GM21423 (cell line): Measurements from ENCODE around the gene JAZF1.
"Not testable (repeated sequence)": the region's sequence is repeated elsewhere in the genome, so short reads cannot be mapped to it uniquely, and the experiment has no call there.

ENCODE experiments used
- ATAC-seq: cut with Tn5 transposase; IDR thresholded peaks from one replicate; pipeline ENCODE4 v1.9.1; 2021; ENCODE audit warnings: mild to moderate bottlenecking, moderate library complexity; ENCODE audit not compliant: unreplicated experiment

Gene JAZF1

GRCh38 chr7:27922907-27923641, 257.5 kb downstream of the JAZF1 start:
- peak; percentile 66 for ATAC-seq

DNA sequence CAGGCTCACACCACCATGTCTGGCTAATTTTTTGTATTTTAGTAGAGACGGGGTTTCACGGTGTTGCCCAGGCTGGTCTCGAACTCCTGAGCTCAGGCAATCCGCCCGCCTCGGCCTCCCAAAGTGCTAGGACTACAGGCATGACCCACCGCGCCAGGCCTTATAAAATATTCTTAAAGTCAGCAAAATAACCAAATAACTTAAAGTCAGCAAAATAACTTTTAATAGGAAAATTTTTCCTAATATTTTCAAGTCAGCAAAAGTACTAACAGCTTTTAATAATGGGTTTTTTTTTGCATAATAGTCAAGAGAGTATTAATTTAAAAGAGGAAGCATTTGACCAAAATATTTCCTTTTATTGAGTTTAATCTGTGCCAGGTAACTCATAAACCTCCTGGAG, 258.2 kb downstream of the JAZF1 start:
- ATAC-seq: not testable (repeated sequence)

GRCh38 chr7:27921081-27921836, 259.3 kb downstream of the JAZF1 start:
- peak; percentile 49 for ATAC-seq

- no peak for ATAC-seq
Measured at GRCh38 chr7:27920281-27920946, 260.2 kb downstream of the JAZF1 start.

DNA sequence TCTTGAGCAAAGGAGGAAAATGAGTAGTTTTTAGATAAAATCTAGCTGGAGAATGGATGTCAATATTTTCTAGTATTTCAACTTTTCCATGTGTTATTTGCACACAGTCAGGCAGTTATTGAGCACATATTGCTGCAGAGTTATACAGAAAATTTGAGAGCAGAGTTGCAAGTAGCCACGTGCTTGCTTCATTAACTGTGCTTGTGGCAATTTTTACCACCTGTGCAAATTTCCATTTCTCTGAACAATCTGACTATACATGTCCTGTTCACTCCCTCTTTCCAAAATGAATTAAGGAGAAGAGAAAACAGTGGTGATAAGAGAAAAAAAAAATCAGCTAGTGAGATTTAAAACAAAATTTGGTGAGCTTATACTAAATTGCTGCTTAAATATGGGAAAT, 262.1 kb downstream of the JAZF1 start:
- no peak for ATAC-seq

GRCh38 chr7:27917774-27918314, 262.8 kb downstream of the JAZF1 start:
- ATAC-seq: no peak

GRCh38 chr7:27917119-27917518, 263.5 kb downstream of the JAZF1 start:
- no peak for ATAC-seq

DNA sequence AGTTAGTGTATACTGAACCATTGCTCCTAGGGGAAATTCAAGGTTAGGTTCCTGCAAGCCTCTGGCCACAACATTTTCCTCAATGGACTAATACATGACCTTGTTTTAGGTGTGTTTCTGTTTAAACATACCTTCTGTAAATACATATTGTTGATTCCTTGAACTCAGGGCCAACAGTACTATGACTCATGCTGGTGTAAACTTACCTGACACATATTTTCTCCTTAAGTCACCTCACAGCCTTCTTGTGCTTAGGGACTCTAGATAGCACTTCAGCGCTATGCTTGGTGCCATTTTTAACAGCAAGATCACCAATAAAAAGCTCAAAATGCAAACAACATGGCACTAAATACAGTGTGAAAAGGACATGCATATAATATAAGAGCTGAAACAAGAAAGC, 264.2 kb downstream of the JAZF1 start:
- no peak for ATAC-seq

GRCh38 chr7:27914409-27914808, 266.2 kb downstream of the JAZF1 start:
- ATAC-seq: no peak

- no peak for ATAC-seq
Measured at GRCh38 chr7:27912751-27913150, 267.8 kb downstream of the JAZF1 start.

- no peak for ATAC-seq
Measured at GRCh38 chr7:27911920-27912319, 268.7 kb downstream of the JAZF1 start.

DNA sequence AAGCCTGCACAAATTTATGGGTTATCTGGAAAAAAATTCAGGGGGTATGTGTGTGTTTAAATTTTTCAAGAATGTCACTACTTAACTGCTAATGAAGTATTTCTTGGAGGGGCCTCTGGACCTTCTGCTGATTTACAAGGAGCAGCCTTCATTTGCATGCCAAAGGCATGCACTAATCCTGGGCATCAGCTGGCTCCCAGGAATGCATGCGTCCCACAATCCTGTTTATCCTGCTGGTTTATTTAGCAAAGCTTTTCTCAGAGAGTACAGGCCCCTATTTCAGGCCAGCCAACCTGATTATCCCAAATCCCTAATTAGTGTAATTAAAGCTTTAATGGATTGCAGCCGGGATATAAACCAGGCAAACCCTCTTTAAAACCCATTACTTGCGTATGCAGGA, 270.3 kb downstream of the JAZF1 start:
- ATAC-seq: no peak

- no peak for ATAC-seq
Measured at GRCh38 chr7:27908534-27909165, 271.9 kb downstream of the JAZF1 start.

GRCh38 chr7:27906385-27907091, 274.1 kb downstream of the JAZF1 start:
- ATAC-seq: no peak

- no peak for ATAC-seq
Measured at GRCh38 chr7:27905951-27906350, 274.6 kb downstream of the JAZF1 start.

GRCh38 chr7:27901028-27901760, 279.4 kb downstream of the JAZF1 start:
- ATAC-seq: peak; percentile 86

DNA sequence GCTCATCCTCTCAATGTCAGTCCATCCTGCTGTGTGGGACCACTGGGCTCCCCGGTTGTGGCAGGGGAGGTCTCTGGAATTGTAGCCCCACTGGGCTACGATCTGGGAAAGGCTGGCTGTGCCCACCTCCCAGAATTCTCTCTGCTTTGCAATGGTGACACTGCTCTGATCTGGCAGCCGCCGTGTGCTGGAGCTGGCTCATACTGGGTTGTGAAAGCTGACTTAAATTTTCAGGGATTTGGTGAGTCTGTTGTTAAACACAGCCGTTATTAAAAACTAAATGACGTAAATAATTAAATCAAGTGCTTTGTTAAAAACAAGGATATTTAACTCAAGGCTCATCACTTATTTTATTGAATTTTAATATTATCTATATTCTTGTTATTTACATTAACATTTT, 280.6 kb downstream of the JAZF1 start:
- no peak for ATAC-seq

DNA sequence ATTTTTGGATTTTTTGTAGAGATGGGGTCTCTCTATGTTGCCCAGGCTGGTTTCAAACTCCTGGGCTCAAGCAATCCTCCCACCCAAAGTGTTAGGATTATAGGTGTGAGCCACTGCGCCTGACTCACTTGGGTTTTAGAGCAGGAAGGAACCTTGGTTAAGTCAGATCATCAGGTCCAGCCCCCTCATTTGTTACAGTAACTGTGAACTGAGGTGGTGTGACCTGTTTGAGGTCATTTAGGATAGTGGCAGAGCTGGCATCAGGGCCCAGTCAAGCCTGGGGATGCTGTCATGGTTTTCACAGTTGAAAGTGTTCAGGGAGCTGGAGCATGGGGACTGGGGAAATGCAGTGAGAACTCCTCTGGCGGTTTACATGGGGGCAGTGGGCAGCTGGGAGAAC, 281.0 kb downstream of the JAZF1 start:
- ATAC-seq: no peak

GRCh38 chr7:27897441-27897847, 283.2 kb downstream of the JAZF1 start:
- ATAC-seq: no peak

DNA sequence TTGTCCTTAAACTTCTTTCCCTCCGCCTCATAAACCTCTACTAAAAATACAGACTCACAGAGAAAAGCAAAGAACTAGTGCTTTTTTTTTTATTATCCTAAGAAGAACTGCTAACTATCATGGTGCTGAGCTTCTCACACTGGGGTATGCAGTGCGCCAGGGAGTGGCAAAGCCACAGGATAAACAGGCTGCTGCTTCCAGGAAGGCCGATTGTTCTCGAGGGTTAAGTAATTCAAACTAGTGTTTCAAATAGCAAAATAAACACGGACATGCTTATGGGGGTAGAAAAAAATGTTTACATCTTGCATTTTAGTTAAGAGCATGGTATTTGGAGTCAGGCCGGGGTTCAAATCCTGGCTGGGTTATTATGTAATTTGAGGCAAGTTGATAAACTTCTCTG, 283.6 kb downstream of the JAZF1 start:
- no peak for ATAC-seq
